HG02981 (cell line): ENCODE measurements around the gene ABCA1.

Experiments used
- ATAC-seq: cut with Tn5 transposase; IDR thresholded peaks from one replicate; pipeline ENCODE4 v1.9.1; 2021; ENCODE audit warnings: mild to moderate bottlenecking, moderate library complexity; ENCODE audit not compliant: unreplicated experiment

ABCA1 gene

GRCh38 chr9:104800068-104800785 lies 127.7 kb downstream of the ABCA1 start:
- ATAC-seq: no peak

DNA sequence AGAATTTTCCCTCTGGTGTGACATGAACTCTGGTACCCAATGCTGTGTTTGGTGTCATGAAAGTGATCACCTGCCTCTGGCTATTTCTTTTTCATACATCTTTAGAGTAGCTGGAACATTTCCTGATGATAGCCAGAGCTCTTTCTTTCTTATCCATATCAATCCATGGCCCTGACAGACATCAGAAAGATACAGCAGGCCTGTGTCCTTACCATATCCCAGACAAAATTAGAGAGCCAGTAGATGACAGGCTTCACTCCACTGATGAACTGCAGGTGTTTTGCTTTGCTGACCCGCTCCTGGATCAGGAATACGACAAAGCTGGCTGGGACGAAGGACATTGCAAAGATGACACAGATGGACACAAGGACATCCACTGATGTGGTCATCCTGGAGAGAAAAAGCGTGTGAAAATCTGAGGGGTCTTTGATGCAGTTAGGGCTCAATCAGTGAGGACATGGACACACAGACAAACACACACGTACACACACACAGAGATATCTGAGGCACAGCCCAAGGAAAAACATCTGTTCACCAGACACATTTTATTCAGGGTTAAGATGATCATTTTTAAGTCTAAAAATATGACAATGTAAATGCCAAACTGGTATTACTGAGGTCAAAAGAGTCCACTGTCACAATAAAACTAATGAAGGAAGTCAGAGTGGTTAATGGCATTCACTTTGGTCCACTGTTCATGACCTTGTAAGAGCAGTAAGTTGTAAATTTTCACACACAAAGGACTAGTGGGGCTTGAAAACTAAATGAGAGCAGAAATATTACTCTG lies 129.6 kb downstream of the ABCA1 start:
- no peak for ATAC-seq

- no peak for ATAC-seq
Observed at GRCh38 chr9:104795857-104796256, 132.1 kb downstream of the ABCA1 start.

- no peak for ATAC-seq
Observed at GRCh38 chr9:104795082-104795481, 132.9 kb downstream of the ABCA1 start.

GRCh38 chr9:104794070-104794469 lies 133.9 kb downstream of the ABCA1 start:
- ATAC-seq: no peak

GRCh38 chr9:104788251-104788650 lies 139.7 kb downstream of the ABCA1 start:
- no peak for ATAC-seq

GRCh38 chr9:104787306-104788015 lies 140.5 kb downstream of the ABCA1 start:
- ATAC-seq: no peak

- ATAC-seq: no peak
Observed at GRCh38 chr9:104786293-104786692, 141.7 kb downstream of the ABCA1 start.

- peak; percentile 84 for ATAC-seq
Observed at GRCh38 chr9:104784098-104784497, 143.9 kb downstream of the ABCA1 start.

- ATAC-seq: no peak
Observed at GRCh38 chr9:104783588-104783987, 144.4 kb downstream of the ABCA1 start.

- no peak for ATAC-seq
Observed at GRCh38 chr9:104780796-104781395, 147.1 kb downstream of the ABCA1 start.

DNA sequence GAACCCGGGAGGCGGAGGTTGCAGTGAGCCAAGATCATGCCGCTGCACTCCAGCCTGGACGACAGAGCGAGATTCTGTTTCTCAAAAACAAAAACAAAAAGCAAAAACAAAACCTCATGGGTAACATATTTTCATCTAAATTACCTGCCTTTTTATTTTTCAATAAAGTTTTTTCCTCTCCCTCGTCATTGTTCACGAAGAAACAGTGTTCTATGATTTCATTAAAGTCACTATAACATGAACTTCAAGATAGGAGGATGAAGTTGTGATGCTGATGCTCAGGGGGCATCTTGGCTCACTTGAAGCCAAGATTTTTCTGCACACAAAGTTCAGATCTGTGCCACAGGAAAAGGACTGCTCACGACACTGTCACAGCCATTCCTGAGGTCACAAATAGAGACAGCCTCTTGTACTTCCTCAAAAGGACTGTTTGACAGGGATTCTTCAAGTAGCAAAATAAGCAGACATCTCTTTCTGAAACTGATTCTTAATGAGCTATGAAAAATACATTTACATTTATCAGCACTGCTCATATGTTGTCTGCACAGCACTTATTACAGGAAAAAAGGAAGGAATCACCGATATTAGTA lies 147.9 kb downstream of the ABCA1 start:
- no peak for ATAC-seq

DNA sequence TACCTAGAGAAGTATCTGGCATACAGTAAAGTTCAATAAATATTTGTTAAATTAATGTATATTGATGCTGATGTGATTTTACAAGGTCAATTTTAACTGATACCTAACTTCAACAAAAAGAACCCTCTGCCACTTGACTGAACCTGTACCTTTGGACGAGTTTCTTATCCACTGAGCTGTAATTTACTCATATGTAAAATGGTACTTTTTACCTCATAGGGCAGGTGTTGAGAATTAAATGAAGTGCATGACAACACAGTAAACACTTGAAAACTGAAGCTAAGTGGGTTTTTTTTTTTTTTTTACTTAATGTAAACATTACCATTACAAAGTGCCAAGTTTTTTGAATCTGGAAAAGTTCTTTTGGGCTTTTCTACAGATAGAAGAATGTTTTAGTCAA lies 148.6 kb downstream of the ABCA1 start:
- no peak for ATAC-seq

DNA sequence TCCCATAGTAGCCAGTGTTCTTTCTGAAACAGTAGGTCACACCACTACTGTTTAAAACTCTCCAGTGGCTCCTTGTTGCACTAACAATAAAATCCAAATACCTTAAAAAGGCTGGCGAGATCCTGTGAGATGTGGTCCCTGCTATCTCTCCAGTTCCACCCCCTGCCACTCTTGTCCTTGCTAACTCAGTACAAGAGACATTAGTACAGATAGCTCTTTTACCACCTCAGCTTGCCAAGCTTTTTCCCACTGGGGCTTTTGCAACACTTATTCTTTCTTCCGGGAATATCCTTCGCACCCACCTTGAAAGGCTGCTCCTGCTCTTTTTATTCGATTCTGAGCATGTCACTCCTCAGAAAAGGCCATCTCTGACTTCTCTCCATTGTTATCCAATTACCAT lies 149.2 kb downstream of the ABCA1 start:
- no peak for ATAC-seq

GRCh38 chr9:104776797-104777196 lies 151.2 kb downstream of the ABCA1 start:
- no peak for ATAC-seq

GRCh38 chr9:104775976-104776375 lies 152.0 kb downstream of the ABCA1 start:
- ATAC-seq: no peak

DNA sequence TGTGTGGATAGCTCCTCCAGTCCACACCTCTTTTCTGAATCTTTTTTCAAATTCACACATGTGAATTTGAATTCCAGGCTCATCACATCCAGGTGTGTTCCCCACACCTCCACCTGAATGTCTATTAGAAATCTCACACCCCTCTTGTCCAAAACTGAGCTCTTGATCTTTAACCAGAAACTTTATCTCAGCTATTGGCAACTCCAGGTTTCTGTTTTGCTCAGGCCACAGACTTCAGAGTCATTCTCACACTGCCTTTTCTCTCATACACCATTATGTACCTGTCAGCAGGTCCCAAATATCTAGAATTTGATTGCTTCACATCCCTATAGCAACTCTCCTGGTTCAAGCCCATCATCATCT lies 152.4 kb downstream of the ABCA1 start:
- peak; percentile 71 for ATAC-seq

GRCh38 chr9:104774831-104775573 lies 153.0 kb downstream of the ABCA1 start:
- ATAC-seq: peak; percentile 87

- ATAC-seq: no peak
Observed at GRCh38 chr9:104774132-104774531, 153.8 kb downstream of the ABCA1 start.
